Heart left ventricle (tissue), 13 donors: ENCODE measurements around the gene ZNF473.

Experiments
- CTCF ChIP-seq, 12 donors: fragments of 200-600 bp; sonication (generic) in 4 of 12; IDR thresholded peaks; one replicate each; pipeline versions ENCODE4 v1.5.0 to v1.8.0; 2018 to 2022; ENCODE audit warnings: antibody characterized with exemption in 12 of 12, mild to moderate bottlenecking in 5 of 12
- POLR2A ChIP-seq, 2 donors: fragments of 450-650 bp; IDR thresholded peaks; one replicate each; pipeline ENCODE4 v1.6.1; 2017; ENCODE audit warnings: antibody characterized with exemption in 2 of 2, mild to moderate bottlenecking in 2 of 2, moderate library complexity in 2 of 2
- donor health status: ischemic (EF 13 %, LVEDD 7.1; RV severe dilation, severe dysfunction).
- donor health status: DM: no; HTN: yes; CAD: no.
- donor health status: DM: no; HTN: no; CAD: no.
- donor health status: ischemic (EF 25% LVEDD 6.9; RV normal size, moderate dysfunction).
- donor health status: ischemic (EF 25% LVEDD 5.7; RV mildly dilated, moderate dysfunction).
- donor health status: ischemic (EF 35%, LVEDD 5.7; RV mildly dilated, moderate dysfunction).
- donor health status: nonischemic (EF 11% LVEDD 7.7; RV severe dilation, severe dysfunction).
- donor health status: DM: yes; HTN: yes; CAD: no.
- donor health status: PGD.
- donor health status: ischemic (EF 29% LVEDD 5.4; RV normal size, mild dysfunction).
- donor health status: nonischemic (EF 23%, LVEDD 6.1; RV moderate dilation, normal function).

GRCh38 chr19:49977881-49978280 lies 47.9 kb upstream of the ZNF473 start:
- TF ChIP-seq POLR2A (IDR thresholded peaks at IDR 0.05) (no peak), CTCF (IDR thresholded peaks at IDR 0.05) (no peak)
